HG03097 (cell line): Measurements from ENCODE around the gene GCC1.
"Not testable (repeated sequence)": the region's sequence is repeated elsewhere in the genome, so short reads cannot be mapped to it uniquely, and the experiment has no call there.

Source experiments
- ATAC-seq: cut with Tn5 transposase; IDR thresholded peaks from one replicate; pipeline ENCODE4 v1.9.1; 2021; ENCODE audit not compliant: unreplicated experiment, low FRiP score

Gene GCC1

GRCh38 chr7:127541548-127541947 is 43.8 kb downstream of the GCC1 start:
- ATAC-seq = no peak

GRCh38 chr7:127540461-127540860 is 44.9 kb downstream of the GCC1 start:
- not testable (repeated sequence) for ATAC-seq

- ATAC-seq = no peak
Observed at GRCh38 chr7:127539116-127539515, 46.3 kb downstream of the GCC1 start.

- no peak for ATAC-seq
Observed at GRCh38 chr7:127536741-127537140, 48.7 kb downstream of the GCC1 start.

GRCh38 chr7:127536394-127536691 is 49.1 kb downstream of the GCC1 start:
- no peak for ATAC-seq

GRCh38 chr7:127535546-127536393 is 49.6 kb downstream of the GCC1 start:
- ATAC-seq = no peak

- no peak for ATAC-seq
Observed at GRCh38 chr7:127534636-127535035, 50.8 kb downstream of the GCC1 start.

GRCh38 chr7:127532736-127533135 is 52.7 kb downstream of the GCC1 start:
- ATAC-seq = no peak

- ATAC-seq = no peak
Observed at GRCh38 chr7:127532151-127532550, 53.2 kb downstream of the GCC1 start.
